Effector memory CD8-positive, alpha-beta T cell (primary cell): ENCODE results near the gene PALLD.

Experiments used
- ATAC-seq: fragments of 150-1000 bp; cut with Tn5 transposase; replicated peaks from 2 replicates; pipeline ENCODE4 v1.10.0; 2021; ENCODE audit warnings: mild to moderate bottlenecking, moderate library complexity
- DNase-seq, 3 experiments: peaks; one replicate each; pipeline ENCODE4 v3.0.0; 2021
- H3K27ac Mint-ChIP-seq, 2 donors: one replicate each; pipeline ENCODE4 v1.8.0; 2022; ENCODE audit warnings: mild to moderate bottlenecking in 2 of 2, mixed read lengths in 2 of 2, moderate library complexity in 2 of 2
- H3K27me3 Mint-ChIP-seq, 2 donors: one replicate each; pipeline ENCODE4 v1.8.0; 2022; ENCODE audit warnings: mixed read lengths in 2 of 2
- H3K36me3 Mint-ChIP-seq: one replicate; pipeline ENCODE4 v1.8.0; 2022; ENCODE audit warnings: mild to moderate bottlenecking, moderate library complexity, mixed read lengths; ENCODE audit not compliant: insufficient read depth
- H3K4me1 Mint-ChIP-seq, 2 donors: one replicate each; pipeline ENCODE4 v1.8.0; 2022; ENCODE audit warnings: low read depth in 2 of 2, mixed read lengths in 2 of 2
- H3K4me3 Mint-ChIP-seq, 2 donors: one replicate each; pipeline ENCODE4 v1.8.0; 2022; ENCODE audit warnings: mild to moderate bottlenecking in 2 of 2, mixed read lengths in 2 of 2, moderate library complexity in 2 of 2
- H3K9me3 Mint-ChIP-seq, 2 donors: one replicate each; pipeline ENCODE4 v1.8.0; 2022; ENCODE audit warnings: mixed read lengths in 2 of 2

PALLD gene

GRCh38 chr4:168585168-168586091, 88.6 kb downstream of the PALLD start:
- H3K27me3 Mint-ChIP-seq: peaks cover 47 to 51% of the 10 kb centered on the region in 2 donors
- H3K9me3 Mint-ChIP-seq: no peaks in the 10 kb centered on the region
- no peak overlapping the region for H3K4me3 Mint-ChIP-seq
- ATAC-seq: no peak
- DNase-seq: no peak
- no peak overlapping the region for H3K27ac Mint-ChIP-seq
- H3K36me3 Mint-ChIP-seq: no peaks in the 10 kb centered on the region
- H3K4me1 Mint-ChIP-seq: no peaks in the 10 kb centered on the region

DNA sequence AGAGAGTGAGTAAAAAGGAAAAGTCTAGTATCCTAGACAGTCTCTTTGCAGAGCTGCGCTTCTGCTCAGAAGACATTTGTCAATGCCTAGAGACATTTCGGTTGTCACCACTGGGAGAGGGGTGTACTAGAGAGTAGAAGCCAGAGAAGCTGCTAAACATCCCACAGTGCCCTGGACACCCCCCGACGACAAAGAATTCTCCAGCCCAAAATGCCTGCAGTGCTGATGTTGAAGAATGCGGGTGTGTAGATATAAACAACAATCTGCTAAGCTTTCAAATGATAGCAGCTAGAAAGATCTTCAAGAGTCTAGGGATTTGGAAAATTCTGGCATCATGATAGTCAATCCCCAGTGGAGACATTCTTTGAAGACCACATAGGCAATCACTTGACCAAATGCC, 90.1 kb downstream of the PALLD start:
- ATAC-seq (no peak), DNase-seq (no peak)
- peaks cover 51 to 58% of the 10 kb centered on the region in 2 donors for H3K27me3 Mint-ChIP-seq
- H3K36me3 Mint-ChIP-seq: no peaks in the 10 kb centered on the region
- H3K9me3 Mint-ChIP-seq: no peaks in the 10 kb centered on the region
- no peak overlapping the region for H3K4me3 Mint-ChIP-seq
- H3K27ac Mint-ChIP-seq: no peak overlapping the region
- no peaks in the 10 kb centered on the region for H3K4me1 Mint-ChIP-seq

DNA sequence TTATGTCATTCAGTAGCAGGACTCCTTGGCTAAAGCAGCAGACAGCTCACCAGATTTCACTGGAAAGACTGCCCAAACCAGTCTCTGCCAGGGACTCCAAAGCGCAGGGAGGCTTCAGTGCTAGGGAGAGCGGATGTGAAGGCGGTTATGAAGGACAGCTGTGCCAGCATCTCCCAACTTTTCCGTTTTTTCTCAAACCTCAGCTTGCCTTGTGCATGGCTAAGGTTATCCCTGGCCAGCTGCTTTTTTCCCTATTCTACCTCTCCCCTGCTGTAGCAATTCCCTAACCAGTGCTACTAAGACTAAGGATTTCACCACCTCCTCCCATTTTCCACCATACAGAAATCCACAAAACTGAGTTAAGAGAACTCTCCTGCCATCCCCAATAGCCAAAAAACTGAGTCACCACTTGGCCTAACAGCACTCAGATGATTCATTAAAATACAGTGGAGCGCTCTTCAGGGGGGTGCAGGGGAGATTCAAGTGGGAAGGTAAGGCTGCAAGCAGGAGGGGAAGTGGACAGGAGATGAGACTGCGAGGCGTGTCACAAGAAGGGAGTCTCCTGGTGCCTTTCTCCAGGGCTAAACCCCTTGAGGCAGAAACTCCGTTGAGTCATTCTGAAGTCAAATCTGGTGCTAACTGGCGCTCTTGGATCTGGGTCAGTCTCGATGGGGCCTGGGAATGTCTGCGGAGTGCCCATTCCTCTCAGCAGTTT, 90.7 kb downstream of the PALLD start:
- DNase-seq (no peak), ATAC-seq (no peak)
- Mint-ChIP-seq H3K4me1 (no peaks in the 10 kb centered on the region), H3K27me3 (peaks cover 49 to 63% of the 10 kb centered on the region in 2 donors), H3K4me3 (no peak overlapping the region), H3K27ac (no peak overlapping the region), H3K36me3 (no peaks in the 10 kb centered on the region), H3K9me3 (no peaks in the 10 kb centered on the region)

DNA sequence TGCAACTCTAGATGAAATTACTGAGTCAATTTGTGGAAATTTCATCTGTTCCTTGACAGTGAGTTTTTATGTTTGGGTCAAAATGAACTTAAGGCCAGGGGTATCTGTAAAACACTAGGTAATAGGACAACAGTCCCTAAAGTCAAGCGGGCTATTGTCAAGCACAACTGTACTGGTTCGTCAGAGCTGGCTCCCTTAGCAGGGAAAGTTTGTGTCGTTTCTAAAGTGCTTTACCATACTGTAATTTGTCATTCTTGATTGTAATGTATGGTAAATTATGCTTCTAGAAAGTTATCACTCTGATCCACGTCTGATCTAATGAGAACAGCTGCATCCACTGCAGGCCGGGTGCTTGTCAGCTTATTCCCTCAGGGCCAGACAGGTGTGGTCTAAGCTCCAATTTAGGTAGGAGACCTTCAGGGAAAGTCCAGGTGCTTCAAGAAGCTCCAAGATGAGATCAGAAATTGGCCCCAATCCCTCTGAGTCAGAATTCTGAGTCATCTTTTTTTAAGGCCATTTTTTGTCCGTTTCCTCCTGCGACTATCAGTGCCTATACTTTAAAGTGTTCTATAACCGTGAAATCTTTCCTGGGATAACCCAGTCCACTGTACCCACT, 92.2 kb downstream of the PALLD start:
- Mint-ChIP-seq H3K27me3 (peaks cover 55 to 62% of the 10 kb centered on the region in 2 donors), H3K4me3 (no peak overlapping the region), H3K4me1 (no peaks in the 10 kb centered on the region), H3K36me3 (no peaks in the 10 kb centered on the region), H3K27ac (no peak overlapping the region), H3K9me3 (no peaks in the 10 kb centered on the region)
- ATAC-seq: no peak
- no peak for DNase-seq

DNA sequence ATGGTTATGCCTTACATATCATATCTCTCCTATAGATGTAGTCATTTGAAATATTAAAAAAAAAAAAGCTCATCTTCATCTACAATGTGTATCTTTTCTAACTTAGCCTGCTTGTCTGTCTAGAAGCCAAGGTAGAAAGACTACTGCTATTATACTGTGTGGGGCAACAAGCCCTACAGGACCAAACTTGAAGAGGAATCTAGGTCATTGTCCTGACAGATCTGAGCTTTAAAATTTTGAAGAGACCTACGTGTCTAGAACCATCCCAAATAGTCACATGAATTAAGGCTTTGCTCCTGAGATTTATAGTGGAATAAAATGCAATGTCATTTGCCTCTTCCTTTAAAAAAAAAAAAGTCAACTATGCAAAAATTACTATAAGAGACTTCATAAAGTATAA, 95.8 kb downstream of the PALLD start:
- Mint-ChIP-seq H3K4me3 (no peak overlapping the region), H3K27me3 (peaks cover 42 to 43% of the 10 kb centered on the region in 2 donors), H3K27ac (no peak overlapping the region), H3K9me3 (no peaks in the 10 kb centered on the region), H3K36me3 (no peaks in the 10 kb centered on the region), H3K4me1 (no peaks in the 10 kb centered on the region)
- DNase-seq: no peak
- ATAC-seq: no peak

DNA sequence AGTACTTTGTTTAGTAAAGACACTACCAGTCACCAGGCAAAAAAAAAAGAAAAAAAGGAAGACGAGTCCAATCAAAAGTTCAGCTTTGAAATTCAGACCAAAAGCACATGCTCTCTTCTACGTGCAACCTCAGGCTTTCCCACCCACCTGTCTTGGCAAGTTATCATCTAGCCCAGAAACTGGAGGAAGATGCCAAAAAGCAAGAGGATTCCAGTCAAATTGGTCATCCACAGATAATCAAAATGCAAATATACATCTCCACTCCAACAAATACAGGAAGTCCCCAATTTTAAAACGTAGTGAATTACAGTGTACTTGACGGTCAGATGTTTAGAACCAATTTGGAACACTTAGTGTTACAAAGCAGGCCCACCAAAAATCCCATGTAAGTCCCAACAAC, 96.5 kb downstream of the PALLD start:
- DNase-seq (no peak), ATAC-seq (no peak)
- Mint-ChIP-seq H3K36me3 (no peaks in the 10 kb centered on the region), H3K27me3 (peaks cover 35 to 37% of the 10 kb centered on the region in 2 donors), H3K4me1 (no peaks in the 10 kb centered on the region), H3K4me3 (no peak overlapping the region), H3K27ac (no peak overlapping the region), H3K9me3 (no peaks in the 10 kb centered on the region)

DNA sequence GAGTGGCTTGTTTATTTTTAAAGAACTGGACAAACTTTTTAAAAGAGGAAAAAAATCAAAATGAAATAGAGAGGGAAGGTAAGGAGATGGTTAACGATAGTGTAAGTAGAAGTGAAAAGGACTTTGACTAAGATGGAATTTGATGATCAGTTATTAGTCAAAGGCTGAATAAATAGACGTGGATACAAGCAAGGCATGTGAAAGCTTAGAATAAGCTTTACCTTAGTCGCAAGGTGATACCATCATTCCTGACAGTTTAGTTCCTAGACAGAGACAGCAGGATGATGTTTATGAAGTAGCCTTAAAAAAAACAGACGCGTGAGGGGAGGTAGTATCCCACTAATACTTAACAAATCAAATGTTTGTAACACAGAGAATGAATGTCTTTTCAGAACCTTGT, 97.3 kb downstream of the PALLD start:
- H3K4me3 Mint-ChIP-seq: no peak overlapping the region
- H3K9me3 Mint-ChIP-seq: no peaks in the 10 kb centered on the region
- H3K27ac Mint-ChIP-seq: no peak overlapping the region
- no peaks in the 10 kb centered on the region for H3K4me1 Mint-ChIP-seq
- DNase-seq: no peak
- no peak for ATAC-seq
- H3K27me3 Mint-ChIP-seq: peaks cover 35% of the 10 kb centered on the region in 2 donors
- no peaks in the 10 kb centered on the region for H3K36me3 Mint-ChIP-seq

DNA sequence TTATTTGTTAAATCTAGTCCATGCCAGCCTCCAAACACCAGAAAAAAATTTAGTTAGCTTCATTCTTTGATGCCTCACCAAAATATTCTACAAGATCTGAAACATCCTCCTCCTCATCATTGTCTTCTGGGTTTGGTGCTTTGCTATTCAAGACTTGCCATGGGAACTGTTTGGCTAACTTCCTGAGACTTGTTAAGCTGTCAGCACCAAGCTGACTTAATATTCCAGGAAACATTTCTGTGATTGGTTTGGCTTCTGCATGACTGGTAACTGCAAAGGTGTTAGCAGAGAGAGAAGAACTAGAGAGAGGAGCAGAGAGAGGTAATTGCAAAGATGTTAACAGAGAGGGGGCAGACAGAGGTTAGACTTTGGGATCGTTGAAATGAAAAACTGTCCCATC, 101.3 kb downstream of the PALLD start:
- H3K27ac Mint-ChIP-seq: no peak overlapping the region
- no peaks in the 10 kb centered on the region for H3K4me1 Mint-ChIP-seq
- no peak for ATAC-seq
- H3K9me3 Mint-ChIP-seq: no peaks in the 10 kb centered on the region
- no peak for DNase-seq
- peaks cover 17 to 24% of the 10 kb centered on the region in 2 donors for H3K27me3 Mint-ChIP-seq
- H3K4me3 Mint-ChIP-seq: no peak overlapping the region
- H3K36me3 Mint-ChIP-seq: no peaks in the 10 kb centered on the region

DNA sequence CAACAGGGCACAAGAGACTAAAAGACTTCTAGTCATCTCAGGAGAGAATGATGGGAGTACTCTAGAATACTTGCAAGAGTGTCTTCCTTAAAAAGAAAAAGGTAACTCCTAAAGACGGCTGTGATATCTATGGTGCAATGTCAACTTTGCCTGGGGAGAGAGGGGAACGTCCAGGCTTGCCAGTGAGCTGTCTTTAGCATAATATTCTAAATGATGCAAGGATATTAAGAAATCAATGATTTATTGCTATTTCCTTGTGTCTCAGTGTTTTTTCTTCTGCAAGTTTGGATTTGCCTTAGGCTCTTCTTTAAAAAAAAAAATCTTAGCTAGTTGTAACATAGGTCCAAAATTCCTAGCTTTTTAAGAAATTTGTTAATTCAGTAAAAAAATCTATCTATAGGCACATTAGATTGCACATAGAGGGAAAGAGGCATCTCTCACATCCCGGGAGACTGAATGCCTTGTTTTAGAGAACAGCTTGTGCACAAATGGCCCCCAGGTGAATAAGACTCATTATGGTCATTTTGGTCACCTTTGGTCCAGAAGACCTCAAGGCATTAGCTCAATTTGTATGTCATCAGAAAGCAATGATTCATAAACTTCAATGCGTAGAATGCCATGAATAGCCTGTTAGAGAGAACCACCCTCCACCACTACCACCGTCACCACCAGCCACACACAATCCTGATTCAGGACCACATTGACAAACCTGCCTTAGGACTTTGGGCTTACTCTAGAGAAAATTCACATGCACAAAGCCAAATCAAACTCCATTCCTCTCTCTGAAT, 104.1 kb downstream of the PALLD start:
- Mint-ChIP-seq H3K36me3 (no peaks in the 10 kb centered on the region), H3K4me3 (no peak overlapping the region), H3K27me3 (peaks cover 12 to 14% of the 10 kb centered on the region in 2 donors), H3K27ac (no peak overlapping the region), H3K9me3 (no peaks in the 10 kb centered on the region), H3K4me1 (no peaks in the 10 kb centered on the region)
- DNase-seq: no peak
- no peak for ATAC-seq

DNA sequence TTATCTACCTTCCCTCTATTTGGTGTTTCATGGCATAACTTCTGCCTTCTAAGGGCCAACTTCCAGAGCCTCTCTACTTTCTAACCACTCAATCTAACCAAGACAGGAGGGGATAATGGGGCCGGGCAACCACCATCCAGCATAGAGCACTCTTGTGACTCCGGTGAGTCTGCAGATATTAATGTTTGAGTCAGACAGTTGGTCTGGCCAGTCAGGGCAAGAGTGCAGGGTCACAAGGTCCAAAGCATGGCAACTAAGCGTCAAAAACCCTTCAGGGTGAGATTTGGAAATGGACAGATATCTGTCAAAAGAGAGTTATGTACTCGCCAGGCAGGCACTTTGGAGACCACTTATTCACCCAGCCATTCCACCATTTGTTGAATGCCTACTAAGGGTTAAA, 105.0 kb downstream of the PALLD start:
- Mint-ChIP-seq H3K4me1 (no peaks in the 10 kb centered on the region), H3K27me3 (peaks cover 12 to 19% of the 10 kb centered on the region in 2 donors), H3K4me3 (no peak overlapping the region), H3K36me3 (no peaks in the 10 kb centered on the region), H3K9me3 (no peaks in the 10 kb centered on the region), H3K27ac (no peak overlapping the region)
- ATAC-seq (no peak), DNase-seq (no peak)

- Mint-ChIP-seq H3K4me3 (no peak overlapping the region), H3K27me3 (peaks cover 13 to 21% of the 10 kb centered on the region in 2 donors), H3K36me3 (no peaks in the 10 kb centered on the region), H3K4me1 (no peaks in the 10 kb centered on the region), H3K27ac (no peak overlapping the region), H3K9me3 (no peaks in the 10 kb centered on the region)
- no peak for DNase-seq
- ATAC-seq: no peak
These were observed 107.9 kb downstream of the PALLD start for GRCh38 chr4:168604496-168605373.

DNA sequence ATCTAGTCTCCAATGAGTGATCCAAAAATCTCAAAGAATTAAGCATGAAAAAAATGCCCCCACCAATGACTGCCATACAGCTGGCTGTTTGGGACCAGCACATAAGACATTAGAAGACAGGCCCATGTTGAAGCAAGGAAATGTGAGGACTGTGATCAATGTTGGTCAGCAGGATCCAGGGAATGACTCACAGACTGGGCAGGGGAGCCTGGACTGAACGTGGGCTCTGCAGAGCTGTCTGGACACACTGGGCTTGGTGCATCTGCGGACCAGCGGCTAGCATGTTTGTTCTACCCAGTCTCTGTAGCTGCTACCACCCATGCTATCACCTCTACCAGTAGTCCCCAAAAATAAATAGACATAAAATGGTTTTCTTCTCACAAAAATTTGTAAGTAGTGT, 108.6 kb downstream of the PALLD start:
- DNase-seq: no peak
- H3K27ac Mint-ChIP-seq: no peak overlapping the region
- no peaks in the 10 kb centered on the region for H3K4me1 Mint-ChIP-seq
- no peaks in the 10 kb centered on the region for H3K9me3 Mint-ChIP-seq
- no peak overlapping the region for H3K4me3 Mint-ChIP-seq
- H3K36me3 Mint-ChIP-seq: no peaks in the 10 kb centered on the region
- no peak for ATAC-seq
- H3K27me3 Mint-ChIP-seq: peaks cover 20 to 25% of the 10 kb centered on the region in 2 donors
